CD14-positive monocyte (primary cell): Measurements from ENCODE around the gene ANKRD45. TPM values are rescaled to one million over a fixed set of nuclear protein-coding genes. Genes with fewer than 3 reads are reported as not detected.
"Not testable (repeated sequence)": the region's sequence is repeated elsewhere in the genome, so short reads cannot be mapped to it uniquely, and the experiment has no call there.

Experiments
- DNase-seq, 3 donors: peaks; one replicate each; pipeline ENCODE4 v3.0.0-alpha.2; 2011 to 2022
- H2AFZ ChIP-seq: 2 replicates; pipeline ENCODE4 v1.6.0; 2012; ENCODE audit warnings: mild to moderate bottlenecking, low read depth, low read length, inconsistent platforms; ENCODE audit not compliant: insufficient read depth, poor library complexity, severe bottlenecking
- H3K27ac ChIP-seq, 2 donors: 1 replicate in 1 of 2; 2 replicates in 1 of 2; pipeline ENCODE4 v1.5.1; 2012 to 2013; ENCODE audit warnings: low read length in 2 of 2, control low read depth in 1 of 2, inconsistent platforms in 1 of 2, low read depth in 1 of 2, mild to moderate bottlenecking in 1 of 2
- H3K27me3 ChIP-seq, 2 donors: one replicate each; pipeline versions ENCODE4 v1.6.0 to v1.6.1; 2011 to 2013; ENCODE audit warnings: low read length in 2 of 2; ENCODE audit not compliant: control insufficient read depth in 2 of 2, insufficient read depth in 2 of 2
- H3K36me3 ChIP-seq, 2 donors: replicated peaks in 1 of 2; 1 replicate in 1 of 2; 2 replicates in 1 of 2; pipeline versions ENCODE4 v1.5.1 to v1.6.1; 2012 to 2013; ENCODE audit warnings: low read length in 2 of 2, control low read depth in 1 of 2, inconsistent platforms in 1 of 2, mild to moderate bottlenecking in 1 of 2; ENCODE audit not compliant: insufficient read depth in 2 of 2, control insufficient read depth in 1 of 2
- H3K4me1 ChIP-seq, 2 donors: 1 replicate in 1 of 2; 2 replicates in 1 of 2; pipeline versions ENCODE4 v1.5.1 to v1.6.1; 2012 to 2013; ENCODE audit warnings: low read length in 2 of 2, control low read depth in 1 of 2, inconsistent platforms in 1 of 2, mild to moderate bottlenecking in 1 of 2, moderate library complexity in 1 of 2; ENCODE audit not compliant: insufficient read depth in 2 of 2, control insufficient read depth in 1 of 2
- H3K4me2 ChIP-seq: replicated peaks from 2 replicates; pipeline ENCODE3; 2012; ENCODE audit warnings: low read length, moderate library complexity, mild to moderate bottlenecking; ENCODE audit not compliant: poor library complexity, severe bottlenecking; ENCODE audit errors: extremely low read depth
- H3K4me3 ChIP-seq, 3 experiments: fragments of 200-600 bp in 1 of 3; sonication (generic) in 1 of 3; replicated peaks in 1 of 3; 1 replicate in 2 of 3; 2 replicates in 1 of 3; pipeline ENCODE4 v1.5.1; 2011 to 2013; ENCODE audit warnings: low read length in 3 of 3, mild to moderate bottlenecking in 3 of 3, control low read depth in 2 of 3, low read depth in 2 of 3, inconsistent platforms in 1 of 3, moderate library complexity in 1 of 3
- H3K79me2 ChIP-seq: 2 replicates; pipeline ENCODE4 v1.6.0; 2012; ENCODE audit warnings: mild to moderate bottlenecking, control low read depth, inconsistent platforms, low read length, moderate library complexity; ENCODE audit not compliant: insufficient read depth
- H3K9ac ChIP-seq: 2 replicates; pipeline ENCODE4 v1.6.0; 2017; ENCODE audit warnings: low read length, mild to moderate bottlenecking; ENCODE audit not compliant: insufficient read depth, poor library complexity, severe bottlenecking
- H3K9me3 ChIP-seq, 2 donors: replicated peaks in 1 of 2; 1 replicate in 1 of 2; 2 replicates in 1 of 2; pipeline versions ENCODE4 v1.5.1 to v1.6.1; 2012 to 2013; ENCODE audit warnings: low read length in 2 of 2, control low read depth in 1 of 2; ENCODE audit not compliant: control insufficient read depth in 1 of 2, insufficient read depth in 1 of 2
- H4K20me1 ChIP-seq: 2 replicates; pipeline ENCODE4 v1.6.0; 2012; ENCODE audit warnings: mild to moderate bottlenecking, low read length, control low read depth, moderate library complexity; ENCODE audit not compliant: insufficient read depth
- H3K27ac Mint-ChIP-seq, 7 donors: one replicate each; pipeline ENCODE4 v1.8.0; 2020; ENCODE audit warnings: mild to moderate bottlenecking in 7 of 7, mixed read lengths in 7 of 7, moderate library complexity in 6 of 7, inconsistent platforms in 2 of 7
- H3K27me3 Mint-ChIP-seq, 3 donors: one replicate each; pipeline ENCODE4 v1.8.0; 2021 to 2022; ENCODE audit warnings: low read depth in 3 of 3, mild to moderate bottlenecking in 3 of 3, mixed read lengths in 3 of 3, moderate library complexity in 3 of 3, inconsistent platforms in 1 of 3
- H3K36me3 Mint-ChIP-seq, 2 donors: one replicate each; pipeline ENCODE4 v1.8.0; 2020; ENCODE audit warnings: mixed read lengths in 2 of 2, inconsistent platforms in 1 of 2, mild to moderate bottlenecking in 1 of 2
- H3K4me1 Mint-ChIP-seq: one replicate; pipeline ENCODE4 v1.8.0; 2020; ENCODE audit warnings: mild to moderate bottlenecking, mixed read lengths
- H3K4me3 Mint-ChIP-seq, 2 donors: one replicate each; pipeline ENCODE4 v1.8.0; 2020; ENCODE audit warnings: mild to moderate bottlenecking in 2 of 2, mixed read lengths in 2 of 2, moderate library complexity in 1 of 2
- H3K9me3 Mint-ChIP-seq, 7 donors: one replicate each; pipeline ENCODE4 v1.8.0; 2020 to 2022; ENCODE audit warnings: mixed read lengths in 7 of 7, mild to moderate bottlenecking in 6 of 7, moderate library complexity in 6 of 7, inconsistent platforms in 2 of 7
- CTCF ChIP-seq: fragments of 200-600 bp; IDR thresholded peaks from one replicate; pipeline ENCODE4 v1.8.0; 2022; ENCODE audit warnings: antibody characterized with exemption, mild to moderate bottlenecking
- WGBS: methylation state at CpG from one replicate; pipeline ENCODE4 v1.1.5; 2013; ENCODE audit warnings: missing lambda C conversion rate; ENCODE audit not compliant: insufficient coverage; 5-methylcytosine and 5-hydroxymethylcytosine counted together
- intact Hi-C, 2 donors: fragments of 100-400 bp; cut with micrococcal nuclease; formaldehyde crosslinking; loops; one replicate each; pipeline versions ENCODE4 v1.15.0 to v1.15.1; 2023
- polyA plus RNA-seq, 3 donors: library from polyadenylated mRNA; depleted of rRNA in 1 of 3; unstranded in 2 of 3; stranded (reverse) in 1 of 3; fragments of 300-500 nt in 2 of 3; fragments of >200 nt in 1 of 3; fragmentation: Illumina TruSeq in 2 of 3; gene quantifications; 1 replicate in 2 of 3; 2 replicates in 1 of 3; pipeline ENCODE4 v1.2.3, GENCODE V29; 2012 to 2021

The ANKRD45 gene
- polyA plus RNA-seq, 3 donors: not detected

GRCh38 chr1:173683838-173684237 lies 14.2 kb upstream of the ANKRD45 start:
- H3K27me3 ChIP-seq, H3K79me2 ChIP-seq, H4K20me1 ChIP-seq, H3K27me3 Mint-ChIP-seq, H3K27ac ChIP-seq, H3K36me3 Mint-ChIP-seq, H3K9ac ChIP-seq, DNase-seq, H3K27ac Mint-ChIP-seq, H3K36me3 ChIP-seq, H3K4me1 Mint-ChIP-seq, H3K4me3 ChIP-seq, H3K9me3 ChIP-seq, H3K4me1 ChIP-seq, H2AFZ ChIP-seq, H3K4me2 ChIP-seq, H3K4me3 Mint-ChIP-seq, intact Hi-C loops: not testable (repeated sequence)
- peaks cover 3 to 11% (median 8%) of the 10 kb centered on the region in 7 donors for H3K9me3 Mint-ChIP-seq
- WGBS: 86% methylated on average over 1 of the region's 4 CpGs

- TF ChIP-seq CTCF: no peak
- no peak overlapping the region for H3K9ac ChIP-seq
- H3K27me3 ChIP-seq: no peaks in the 10 kb centered on the region
- no peak for DNase-seq
- no peak overlapping the region for H2AFZ ChIP-seq
- no peak overlapping the region for H3K4me3 ChIP-seq
- no peaks in the 10 kb centered on the region for H3K4me1 Mint-ChIP-seq
- intact Hi-C loops: no loop called here
- no peaks in the 10 kb centered on the region for H3K4me1 ChIP-seq
- no peak overlapping the region for H3K27ac ChIP-seq
- H3K79me2 ChIP-seq: no peaks in the 10 kb centered on the region
- H4K20me1 ChIP-seq: no peaks in the 10 kb centered on the region
- no peaks in the 10 kb centered on the region for H3K36me3 Mint-ChIP-seq
- no peak overlapping the region for H3K4me3 Mint-ChIP-seq
- peaks cover 2 to 13% (median 8%) of the 10 kb centered on the region in 7 donors for H3K9me3 Mint-ChIP-seq
- H3K36me3 ChIP-seq: no peaks in the 10 kb centered on the region
- H3K4me2 ChIP-seq: no peak overlapping the region
- no peaks in the 10 kb centered on the region for H3K27me3 Mint-ChIP-seq
- no peaks in the 10 kb centered on the region for H3K9me3 ChIP-seq
- H3K27ac Mint-ChIP-seq: no peak overlapping the region
Observed at GRCh38 chr1:173682184-173682583, 12.5 kb upstream of the ANKRD45 start.

- H3K4me2 ChIP-seq, H3K36me3 Mint-ChIP-seq, H3K36me3 ChIP-seq, H3K9ac ChIP-seq, H3K27me3 Mint-ChIP-seq, H3K27me3 ChIP-seq, H3K27ac Mint-ChIP-seq, H3K4me1 Mint-ChIP-seq, H3K4me1 ChIP-seq, intact Hi-C loops, H3K79me2 ChIP-seq, DNase-seq, H3K4me3 ChIP-seq, H3K27ac ChIP-seq, H2AFZ ChIP-seq, H4K20me1 ChIP-seq, H3K9me3 ChIP-seq, H3K4me3 Mint-ChIP-seq: not testable (repeated sequence)
- peaks cover 2 to 16% (median 8%) of the 10 kb centered on the region in 7 donors for H3K9me3 Mint-ChIP-seq
- 94% methylated on average over 2 of the region's 5 CpGs for WGBS
Observed at GRCh38 chr1:173680152-173680551, 10.5 kb upstream of the ANKRD45 start.

- H3K4me3 Mint-ChIP-seq, H3K27me3 ChIP-seq, H3K9me3 ChIP-seq, H3K79me2 ChIP-seq, H3K4me3 ChIP-seq, H2AFZ ChIP-seq, H3K27ac Mint-ChIP-seq, H3K36me3 Mint-ChIP-seq, H3K36me3 ChIP-seq, H3K4me2 ChIP-seq, H3K27ac ChIP-seq, H4K20me1 ChIP-seq, H3K4me1 ChIP-seq, DNase-seq, H3K4me1 Mint-ChIP-seq, H3K9ac ChIP-seq, intact Hi-C loops: not testable (repeated sequence)
- H3K9me3 Mint-ChIP-seq: peaks cover 2 to 18% (median 5%) of the 10 kb centered on the region in 7 donors
- WGBS: 95% methylated on average over 2 of the region's 2 CpGs
- H3K27me3 Mint-ChIP-seq: peaks cover 8 to 10% (median 10%) of the 10 kb centered on the region in 3 donors
Observed at GRCh38 chr1:173674496-173674895, 4.8 kb upstream of the ANKRD45 start.
